ENCODE results near the gene TMEM74B.

The TMEM74B gene

GRCh38 chr20:1184260-1184637, 532 bp downstream of the TMEM74B start:
- H3K27ac ChIP-seq = no peak overlapping the region
- TF ChIP-seq, protein P1, sequence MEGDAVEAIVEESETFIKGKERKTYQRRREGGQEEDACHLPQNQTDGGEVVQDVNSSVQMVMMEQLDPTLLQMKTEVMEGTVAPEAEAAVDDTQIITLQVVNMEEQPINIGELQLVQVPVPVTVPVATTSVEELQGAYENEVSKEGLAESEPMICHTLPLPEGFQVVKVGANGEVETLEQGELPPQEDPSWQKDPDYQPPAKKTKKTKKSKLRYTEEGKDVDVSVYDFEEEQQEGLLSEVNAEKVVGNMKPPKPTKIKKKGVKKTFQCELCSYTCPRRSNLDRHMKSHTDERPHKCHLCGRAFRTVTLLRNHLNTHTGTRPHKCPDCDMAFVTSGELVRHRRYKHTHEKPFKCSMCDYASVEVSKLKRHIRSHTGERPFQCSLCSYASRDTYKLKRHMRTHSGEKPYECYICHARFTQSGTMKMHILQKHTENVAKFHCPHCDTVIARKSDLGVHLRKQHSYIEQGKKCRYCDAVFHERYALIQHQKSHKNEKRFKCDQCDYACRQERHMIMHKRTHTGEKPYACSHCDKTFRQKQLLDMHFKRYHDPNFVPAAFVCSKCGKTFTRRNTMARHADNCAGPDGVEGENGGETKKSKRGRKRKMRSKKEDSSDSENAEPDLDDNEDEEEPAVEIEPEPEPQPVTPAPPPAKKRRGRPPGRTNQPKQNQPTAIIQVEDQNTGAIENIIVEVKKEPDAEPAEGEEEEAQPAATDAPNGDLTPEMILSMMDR (conservative IDR thresholded peaks at IDR 0.05) = no peak
- no peak for TF ChIP-seq ZFX (IDR thresholded peaks at IDR 0.05)

DNA sequence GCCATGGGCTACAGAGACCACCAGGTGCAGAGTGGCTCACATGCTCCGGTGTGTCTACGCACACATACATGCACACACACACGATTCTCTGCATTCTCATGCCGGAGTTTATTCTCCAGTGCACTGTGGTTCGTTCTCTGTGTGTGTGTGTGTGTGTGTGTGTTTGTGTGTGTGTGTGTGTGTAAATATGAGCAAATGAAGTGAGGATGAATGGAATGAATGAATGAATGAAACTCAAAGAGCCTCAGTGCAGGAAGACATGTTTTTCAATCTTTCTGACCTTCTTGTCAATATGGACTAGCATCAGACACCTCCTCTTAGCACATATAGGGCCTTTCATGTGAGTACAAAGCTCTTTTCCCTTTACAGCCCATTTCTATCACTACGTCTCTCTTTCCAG, 1.6 kb downstream of the TMEM74B start:
- TF ChIP-seq, protein P1 (conservative IDR thresholded peaks at IDR 0.05) = no peak
- no peak for TF ChIP-seq ZFX (IDR thresholded peaks at IDR 0.05)
- no peak overlapping the region for H3K27ac ChIP-seq

DNA sequence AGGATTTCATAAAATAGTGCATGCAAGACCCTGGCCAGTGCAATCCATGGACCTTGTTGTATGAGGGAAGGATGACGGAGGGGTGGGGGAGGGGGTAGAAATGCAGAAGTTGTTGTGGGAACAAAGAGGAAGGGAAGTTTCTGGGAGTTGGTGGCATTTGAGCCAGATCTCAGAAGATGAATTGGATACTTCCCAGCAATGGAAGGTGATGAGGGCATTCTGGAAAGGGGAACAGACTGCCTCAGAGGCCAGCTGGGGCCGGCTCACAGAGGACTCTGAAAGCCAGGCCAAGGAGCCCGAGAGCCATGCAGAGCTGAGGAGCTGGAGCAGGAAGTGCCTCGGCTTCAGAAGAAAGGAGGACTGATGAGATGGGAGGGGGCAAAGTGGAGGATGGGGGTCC, 2.7 kb downstream of the TMEM74B start:
- H3K27ac ChIP-seq = no peak overlapping the region
- TF ChIP-seq, protein P1 (conservative IDR thresholded peaks at IDR 0.05) = no peak
- TF ChIP-seq ZFX (IDR thresholded peaks at IDR 0.05) = no peak

- TF ChIP-seq ZFX (IDR thresholded peaks at IDR 0.05) = no peak
- TF ChIP-seq, protein P1 (conservative IDR thresholded peaks at IDR 0.05) = no peak
- H3K27ac ChIP-seq = no peak overlapping the region
These were observed 3.8 kb downstream of the TMEM74B start for GRCh38 chr20:1180949-1181348.

DNA sequence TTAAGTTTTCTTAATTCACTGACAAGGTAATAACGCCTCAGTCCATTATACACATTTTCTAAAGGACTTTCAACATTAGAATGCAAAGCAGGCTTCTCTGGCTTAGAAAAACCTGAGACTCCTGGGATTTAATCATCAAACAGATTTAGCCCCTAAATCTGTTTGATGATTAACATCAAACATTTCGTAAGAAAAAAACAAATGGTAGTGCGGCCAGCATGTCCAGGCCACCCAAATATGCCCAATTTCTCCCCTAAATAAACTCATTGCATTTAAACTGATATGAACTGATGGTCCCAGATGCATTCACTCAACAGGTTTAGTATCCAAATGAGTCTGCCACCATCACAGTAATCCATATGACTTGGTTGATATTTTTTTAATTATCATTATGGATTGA, 6.2 kb downstream of the TMEM74B start:
- no peak for TF ChIP-seq ZFX (IDR thresholded peaks at IDR 0.05)
- TF ChIP-seq, protein P1 (conservative IDR thresholded peaks at IDR 0.05) = no peak

DNA sequence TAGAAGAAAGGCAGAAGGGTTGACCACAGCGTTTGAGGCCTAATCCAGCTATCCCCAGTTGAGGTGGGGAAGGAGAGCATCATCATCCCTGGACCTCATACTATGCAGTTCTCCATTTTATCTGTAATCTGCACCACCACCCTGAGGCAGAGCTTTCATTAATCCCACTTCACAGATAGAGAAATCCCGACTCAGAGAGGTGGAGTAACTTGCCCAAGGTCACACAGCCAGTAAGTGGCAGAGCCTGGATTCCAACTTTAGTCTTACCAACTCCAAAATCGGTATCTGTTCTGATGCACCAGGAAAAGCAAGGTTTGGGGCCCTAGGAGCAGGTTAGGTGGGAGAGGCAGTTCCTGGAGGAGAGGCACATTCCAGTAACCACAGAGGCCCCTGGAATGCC, 6.7 kb downstream of the TMEM74B start:
- no peak overlapping the region for H3K27ac ChIP-seq
- TF ChIP-seq, protein P1 (conservative IDR thresholded peaks at IDR 0.05) = no peak
- TF ChIP-seq ZFX (IDR thresholded peaks at IDR 0.05) = no peak

More for the DNA sequence above, 6.2 kb downstream of the TMEM74B start:
- no peak overlapping the region for H3K27ac ChIP-seq

DNA sequence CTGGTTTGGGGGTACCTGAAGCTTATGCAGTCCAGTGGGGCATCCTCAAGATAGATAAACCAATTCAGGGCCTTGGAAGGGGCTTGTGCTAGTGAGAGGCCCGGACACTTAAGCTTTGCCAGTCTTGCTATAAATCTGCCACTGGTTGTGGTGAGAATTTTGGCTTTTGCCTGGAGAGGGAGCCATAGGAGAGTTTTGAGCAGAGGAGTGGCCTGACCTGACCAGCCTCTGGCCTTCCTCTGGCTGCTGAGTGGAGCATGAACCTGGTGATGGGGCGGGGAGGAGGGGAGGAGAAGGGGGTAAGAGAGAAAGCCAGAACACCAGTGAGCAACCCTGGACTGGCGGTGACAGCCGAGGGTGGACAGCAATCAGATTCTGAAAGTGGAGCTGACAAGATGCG, 7.1 kb downstream of the TMEM74B start:
- TF ChIP-seq ZFX (IDR thresholded peaks at IDR 0.05) = no peak
- TF ChIP-seq, protein P1 (conservative IDR thresholded peaks at IDR 0.05) = no peak

More for the DNA sequence above, 7.1 kb downstream of the TMEM74B start:
- H3K27ac ChIP-seq = no peak overlapping the region
